Globus pallidus (tissue), 1 donor: ENCODE measurements around the gene FPR1.

Source experiments
- DNase-seq: peaks from one replicate; pipeline ENCODE4 v3.0.0-alpha.2; 2015; ENCODE audit warnings: low spot score

FPR1 gene

GRCh38 chr19:51737389-51737788 is 14.3 kb downstream of the FPR1 start:
- no peak for DNase-seq

GRCh38 chr19:51735759-51736449 is 15.8 kb downstream of the FPR1 start:
- DNase-seq: no peak

- no peak for DNase-seq
These were observed 17.7 kb downstream of the FPR1 start for GRCh38 chr19:51733742-51734522.

GRCh38 chr19:51729781-51730180 is 21.9 kb downstream of the FPR1 start:
- no peak for DNase-seq

- DNase-seq: no peak
These were observed 24.3 kb downstream of the FPR1 start for GRCh38 chr19:51727349-51727880.

GRCh38 chr19:51726049-51726448 is 25.6 kb downstream of the FPR1 start:
- peak; percentile 94 for DNase-seq

GRCh38 chr19:51724543-51724942 is 27.1 kb downstream of the FPR1 start:
- peak; percentile 11 for DNase-seq

GRCh38 chr19:51722492-51722891 is 29.2 kb downstream of the FPR1 start:
- no peak for DNase-seq

- DNase-seq: no peak
These were observed 29.8 kb downstream of the FPR1 start for GRCh38 chr19:51721905-51722304.

GRCh38 chr19:51719251-51719988 is 32.3 kb downstream of the FPR1 start:
- DNase-seq: no peak

GRCh38 chr19:51716925-51717324 is 34.8 kb downstream of the FPR1 start:
- no peak for DNase-seq

- DNase-seq: no peak
These were observed 35.8 kb downstream of the FPR1 start for GRCh38 chr19:51715850-51716249.

- DNase-seq: no peak
These were observed 36.8 kb downstream of the FPR1 start for GRCh38 chr19:51714848-51715247.

GRCh38 chr19:51713319-51714285 is 38.1 kb downstream of the FPR1 start:
- DNase-seq: no peak

GRCh38 chr19:51712461-51713081 is 39.1 kb downstream of the FPR1 start:
- DNase-seq: no peak

GRCh38 chr19:51711702-51712101 is 40.0 kb downstream of the FPR1 start:
- no peak for DNase-seq

- no peak for DNase-seq
These were observed 41.5 kb downstream of the FPR1 start for GRCh38 chr19:51710163-51710562.

GRCh38 chr19:51709575-51709974 is 42.1 kb downstream of the FPR1 start:
- DNase-seq: no peak

GRCh38 chr19:51708811-51709210 is 42.9 kb downstream of the FPR1 start:
- no peak for DNase-seq

GRCh38 chr19:51706885-51707284 is 44.8 kb downstream of the FPR1 start:
- no peak for DNase-seq

- no peak for DNase-seq
These were observed 45.4 kb downstream of the FPR1 start for GRCh38 chr19:51706296-51706695.
